SU-DHL-6 (cell line): ENCODE measurements around the gene CECR2.

Source experiments
- EZH2phosphoT487 ChIP-seq: fragments of 200-600 bp; sonication (generic), shearing (Covaris generic); conservative IDR thresholded peaks from 2 replicates; pipeline ENCODE4 v1.6.1; 2018; ENCODE audit warnings: mild to moderate bottlenecking, antibody characterized with exemption, low read length, moderate library complexity, mixed read lengths
- TF ChIP-seq, protein P1 (sequence below): fragments of 200-600 bp; sonication (generic); IDR thresholded peaks from one replicate; pipeline ENCODE4 v1.5.1; 2017; ENCODE audit warnings: antibody characterized with exemption, mild to moderate bottlenecking, low read length, moderate library complexity; ENCODE audit not compliant: insufficient read depth, poor library complexity, severe bottlenecking

GRCh38 chr22:17601031-17601430 lies 231.8 kb downstream of the CECR2 start:
- TF ChIP-seq, protein P1, sequence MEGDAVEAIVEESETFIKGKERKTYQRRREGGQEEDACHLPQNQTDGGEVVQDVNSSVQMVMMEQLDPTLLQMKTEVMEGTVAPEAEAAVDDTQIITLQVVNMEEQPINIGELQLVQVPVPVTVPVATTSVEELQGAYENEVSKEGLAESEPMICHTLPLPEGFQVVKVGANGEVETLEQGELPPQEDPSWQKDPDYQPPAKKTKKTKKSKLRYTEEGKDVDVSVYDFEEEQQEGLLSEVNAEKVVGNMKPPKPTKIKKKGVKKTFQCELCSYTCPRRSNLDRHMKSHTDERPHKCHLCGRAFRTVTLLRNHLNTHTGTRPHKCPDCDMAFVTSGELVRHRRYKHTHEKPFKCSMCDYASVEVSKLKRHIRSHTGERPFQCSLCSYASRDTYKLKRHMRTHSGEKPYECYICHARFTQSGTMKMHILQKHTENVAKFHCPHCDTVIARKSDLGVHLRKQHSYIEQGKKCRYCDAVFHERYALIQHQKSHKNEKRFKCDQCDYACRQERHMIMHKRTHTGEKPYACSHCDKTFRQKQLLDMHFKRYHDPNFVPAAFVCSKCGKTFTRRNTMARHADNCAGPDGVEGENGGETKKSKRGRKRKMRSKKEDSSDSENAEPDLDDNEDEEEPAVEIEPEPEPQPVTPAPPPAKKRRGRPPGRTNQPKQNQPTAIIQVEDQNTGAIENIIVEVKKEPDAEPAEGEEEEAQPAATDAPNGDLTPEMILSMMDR: no peak
- TF ChIP-seq EZH2phosphoT487: no peak
